Nephron (organoid): ENCODE data around the gene HSD17B12.

Source experiments
- H3K27ac Mint-ChIP-seq, 3 experiments: 2 replicates each; pipeline ENCODE4 v1.8.0; 2020; ENCODE audit warnings: mixed read lengths in 3 of 3, mild to moderate bottlenecking in 2 of 3, moderate library complexity in 1 of 3
- H3K27me3 Mint-ChIP-seq: 2 replicates; pipeline ENCODE4 v1.8.0; 2021; ENCODE audit warnings: low read depth, mild to moderate bottlenecking, moderate library complexity, mixed read lengths
- H3K36me3 Mint-ChIP-seq: 2 replicates; pipeline ENCODE4 v1.8.0; 2020; ENCODE audit warnings: low read depth, mixed read lengths
- H3K4me1 Mint-ChIP-seq: 2 replicates; pipeline ENCODE4 v1.8.0; 2020; ENCODE audit warnings: mixed read lengths
- H3K4me3 Mint-ChIP-seq, 3 experiments: 2 replicates each; pipeline ENCODE4 v1.8.0; 2020; ENCODE audit warnings: mild to moderate bottlenecking in 3 of 3, mixed read lengths in 3 of 3, moderate library complexity in 2 of 3
- H3K9me3 Mint-ChIP-seq: 2 replicates; pipeline ENCODE4 v1.8.0; 2020; ENCODE audit warnings: mixed read lengths
- CTCF ChIP-seq, 3 experiments: fragments of 200-600 bp; sonication (generic); IDR thresholded peaks; one replicate each; pipeline ENCODE4 v1.5.0; 2021; ENCODE audit warnings: antibody characterized with exemption in 3 of 3; ENCODE audit not compliant: unreplicated experiment in 3 of 3

The HSD17B12 gene

GRCh38 chr11:43872995-43873394, 192.5 kb downstream of the HSD17B12 start:
- TF ChIP-seq CTCF (IDR thresholded peaks at IDR 0.05; ENCODE audit: unreplicated experiment in 3 of 3), result no peak

GRCh38 chr11:43874078-43874477, 193.5 kb downstream of the HSD17B12 start:
- TF ChIP-seq CTCF (IDR thresholded peaks at IDR 0.05; ENCODE audit: unreplicated experiment in 3 of 3), result no peak
- Mint-ChIP-seq H3K27ac (no peak overlapping the region), H3K9me3 (no peaks in the 10 kb centered on the region)

More at GRCh38 chr11:43872995-43873394, 192.5 kb downstream of the HSD17B12 start:
- Mint-ChIP-seq H3K27ac (no peak overlapping the region), H3K36me3 (no peaks in the 10 kb centered on the region), H3K4me1 (no peaks in the 10 kb centered on the region), H3K27me3 (peaks cover 78% of the 10 kb centered on the region), H3K4me3 (no peak overlapping the region), H3K9me3 (no peaks in the 10 kb centered on the region)

GRCh38 chr11:43874738-43875137, 194.2 kb downstream of the HSD17B12 start:
- Mint-ChIP-seq H3K36me3 (no peaks in the 10 kb centered on the region), H3K4me3 (no peak overlapping the region), H3K27me3 (peaks cover 84% of the 10 kb centered on the region), H3K9me3 (no peaks in the 10 kb centered on the region), H3K27ac (no peak overlapping the region), H3K4me1 (no peaks in the 10 kb centered on the region)
- TF ChIP-seq CTCF (IDR thresholded peaks at IDR 0.05; ENCODE audit: unreplicated experiment in 3 of 3), result no peak

More at GRCh38 chr11:43874078-43874477, 193.5 kb downstream of the HSD17B12 start:
- H3K4me3 Mint-ChIP-seq, result no peak overlapping the region
- H3K27me3 Mint-ChIP-seq, result peaks cover 86% of the 10 kb centered on the region
- no peaks in the 10 kb centered on the region for H3K4me1 Mint-ChIP-seq
- H3K36me3 Mint-ChIP-seq, result no peaks in the 10 kb centered on the region

- peak overlapping the region in 2 of 3 experiments; percentile 11 to 56 for H3K27ac Mint-ChIP-seq
- peaks cover 14% of the 10 kb centered on the region for H3K36me3 Mint-ChIP-seq
- TF ChIP-seq CTCF (IDR thresholded peaks at IDR 0.05; ENCODE audit: unreplicated experiment in 3 of 3), result no peak
- peaks cover 45% of the 10 kb centered on the region for H3K27me3 Mint-ChIP-seq
- peaks cover 2% of the 10 kb centered on the region for H3K9me3 Mint-ChIP-seq
- peak overlapping the region; percentile 91 to 93 (median 92) for H3K4me3 Mint-ChIP-seq
- peaks cover 17% of the 10 kb centered on the region for H3K4me1 Mint-ChIP-seq
Measured at GRCh38 chr11:43879789-43880639, 199.5 kb downstream of the HSD17B12 start.

GRCh38 chr11:43880640-43881159, 200.2 kb downstream of the HSD17B12 start, which contains the start of gene ALKBH3:
ALKBH3 (plus strand) TSS chr11:43880831; CDS start chr11:43882653, 1,822 bp downstream.
- TF ChIP-seq CTCF (IDR thresholded peaks at IDR 0.05; ENCODE audit: unreplicated experiment in 3 of 3), result no peak
- Mint-ChIP-seq H3K4me1 (peaks cover 17% of the 10 kb centered on the region), H3K27ac (peak within 1 kb of the TSS; percentile 11 to 56 (median 18)), H3K36me3 (peaks cover 21% of the 10 kb centered on the region), H3K27me3 (peaks cover 39% of the 10 kb centered on the region), H3K4me3 (peak within 1 kb of the TSS; percentile 91 to 93 (median 92)), H3K9me3 (peaks cover 2% of the 10 kb centered on the region)
